ENCODE results near the gene ZNF536.

DNA sequence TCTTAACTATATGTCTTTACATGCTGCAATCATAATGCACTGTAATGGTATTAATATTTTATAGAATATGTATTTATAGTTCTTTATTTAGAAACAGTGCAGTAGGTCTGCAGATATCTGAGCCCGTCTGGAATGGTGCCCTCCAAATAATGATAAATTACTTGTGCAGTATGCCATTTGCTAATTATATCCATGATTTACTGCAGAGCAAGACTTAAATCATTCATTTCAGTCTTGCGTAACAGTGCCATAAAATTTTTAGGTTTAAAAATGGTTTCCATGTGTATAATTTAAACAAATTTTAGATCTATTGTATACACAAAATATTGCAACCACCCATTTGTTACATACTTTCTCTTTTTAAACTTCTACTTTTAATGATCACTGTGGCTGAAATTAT, 175.1 kb downstream of the ZNF536 start:
- TF ChIP-seq CTCF (optimal IDR thresholded peaks at IDR 0.05 in 1 of 3, IDR thresholded peaks at IDR 0.05 in 1 of 3, conservative IDR thresholded peaks at IDR 0.05 in 1 of 3; ENCODE audit: extremely low read depth in 1 of 3, insufficient read depth in 2 of 3, low read length in 3 of 3): no peak
- no peak for TF ChIP-seq EZH2 (IDR thresholded peaks at IDR 0.05; ENCODE audit: low read length)

All from keratinocyte (primary cell).